DND-41 (cell line): ENCODE measurements around the gene ASXL2.

Source experiments
- EZH2 ChIP-seq: IDR thresholded peaks from 3 replicates; pipeline ENCODE4 v1.6.1; 2012; ENCODE audit warnings: borderline replicate concordance, low read depth, mild to moderate bottlenecking, moderate library complexity, low read length, inconsistent platforms; ENCODE audit not compliant: severe bottlenecking
- TF ChIP-seq, protein P1 (sequence below): IDR thresholded peaks from 2 replicates; pipeline ENCODE4 v1.5.1; 2012; ENCODE audit warnings: borderline replicate concordance, low read length, moderate library complexity, mild to moderate bottlenecking; ENCODE audit not compliant: poor library complexity, severe bottlenecking; ENCODE audit errors: extremely low read depth

GRCh38 chr2:25817630-25818029 lies 60.7 kb downstream of the ASXL2 start:
- TF ChIP-seq EZH2: no peak
- TF ChIP-seq, protein P1, sequence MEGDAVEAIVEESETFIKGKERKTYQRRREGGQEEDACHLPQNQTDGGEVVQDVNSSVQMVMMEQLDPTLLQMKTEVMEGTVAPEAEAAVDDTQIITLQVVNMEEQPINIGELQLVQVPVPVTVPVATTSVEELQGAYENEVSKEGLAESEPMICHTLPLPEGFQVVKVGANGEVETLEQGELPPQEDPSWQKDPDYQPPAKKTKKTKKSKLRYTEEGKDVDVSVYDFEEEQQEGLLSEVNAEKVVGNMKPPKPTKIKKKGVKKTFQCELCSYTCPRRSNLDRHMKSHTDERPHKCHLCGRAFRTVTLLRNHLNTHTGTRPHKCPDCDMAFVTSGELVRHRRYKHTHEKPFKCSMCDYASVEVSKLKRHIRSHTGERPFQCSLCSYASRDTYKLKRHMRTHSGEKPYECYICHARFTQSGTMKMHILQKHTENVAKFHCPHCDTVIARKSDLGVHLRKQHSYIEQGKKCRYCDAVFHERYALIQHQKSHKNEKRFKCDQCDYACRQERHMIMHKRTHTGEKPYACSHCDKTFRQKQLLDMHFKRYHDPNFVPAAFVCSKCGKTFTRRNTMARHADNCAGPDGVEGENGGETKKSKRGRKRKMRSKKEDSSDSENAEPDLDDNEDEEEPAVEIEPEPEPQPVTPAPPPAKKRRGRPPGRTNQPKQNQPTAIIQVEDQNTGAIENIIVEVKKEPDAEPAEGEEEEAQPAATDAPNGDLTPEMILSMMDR: no peak
